Activated naive CD4-positive, alpha-beta T cell treated with anti-CD3 and anti-CD28 coated beads, Interleukin-2, amount 50 U/mL, for 16 hours (primary cell): ENCODE results near the gene IL22RA1.

Experiments
- DNase-seq: peaks from one replicate; pipeline ENCODE4 v3.0.0-alpha.2; 2020

The IL22RA1 gene

GRCh38 chr1:24069817-24070216, 73.1 kb downstream of the IL22RA1 start:
- DNase-seq, result no peak
